NCI-H748 treated with DMSO at 0.1 percent for 48 hours (cell line): Measurements from ENCODE around the gene MED16.
"Not testable (repeated sequence)": the region's sequence is repeated elsewhere in the genome, so short reads cannot be mapped to it uniquely, and the experiment has no call there.

ENCODE experiments used
- DNase-seq: peaks from one replicate; lab custom pipeline; 2025; lab: John Stamatoyannopoulos, UW

MED16 gene

GRCh38 chr19:887599-887998 lies 5.4 kb downstream of the MED16 start:
- DNase-seq: no peak

GRCh38 chr19:887072-887471 lies 5.9 kb downstream of the MED16 start:
- DNase-seq: no peak

GRCh38 chr19:885536-886224 lies 7.3 kb downstream of the MED16 start:
- no peak for DNase-seq

- DNase-seq: no peak
Observed at GRCh38 chr19:884420-885211, 8.4 kb downstream of the MED16 start.

GRCh38 chr19:883661-884211 lies 9.3 kb downstream of the MED16 start:
- no peak for DNase-seq

- DNase-seq: no peak
Observed at GRCh38 chr19:882871-883497, 10.0 kb downstream of the MED16 start.

GRCh38 chr19:881385-882071 lies 11.5 kb downstream of the MED16 start:
- DNase-seq: no peak

- DNase-seq: no peak
Observed at GRCh38 chr19:879711-880438, 13.1 kb downstream of the MED16 start.

- DNase-seq: not testable (repeated sequence)
Observed at GRCh38 chr19:878751-879561, 14.0 kb downstream of the MED16 start.

GRCh38 chr19:877992-878660 lies 14.9 kb downstream of the MED16 start:
- not testable (repeated sequence) for DNase-seq

GRCh38 chr19:876780-877314 lies 16.1 kb downstream of the MED16 start:
- no peak for DNase-seq

GRCh38 chr19:876089-876488 lies 16.9 kb downstream of the MED16 start:
- DNase-seq: no peak

GRCh38 chr19:875265-875879 lies 17.6 kb downstream of the MED16 start:
- DNase-seq: no peak

GRCh38 chr19:873561-874041 lies 19.4 kb downstream of the MED16 start:
- no peak for DNase-seq

GRCh38 chr19:873084-873483 lies 19.9 kb downstream of the MED16 start:
- DNase-seq: no peak

- no peak for DNase-seq
Observed at GRCh38 chr19:872266-872951, 20.6 kb downstream of the MED16 start.

GRCh38 chr19:871446-872265 lies 21.3 kb downstream of the MED16 start:
- no peak for DNase-seq

GRCh38 chr19:870963-871401 lies 22.0 kb downstream of the MED16 start:
- DNase-seq: no peak
